ENCODE data around the gene MYO9A.
A peak's percentile ranks its signal among the peaks of the same experiment; 100 is the strongest.

Gene MYO9A

GRCh38 chr15:71808311-71809020 is 309.5 kb downstream of the MYO9A start:
- Histone ChIP-seq H3K4me3 (ENCODE audit: insufficient read depth, low read depth, low read length, poor library complexity, severe bottlenecking) (no peak overlapping the region), H3K4me1 (ENCODE audit: control insufficient read depth, insufficient read depth, low read length, poor library complexity, severe bottlenecking) (no peaks in the 10 kb centered on the region), H3K27ac (ENCODE audit: insufficient read depth, low read length, poor library complexity, severe bottlenecking) (no peak overlapping the region), H3K36me3 (ENCODE audit: control insufficient read depth, insufficient read depth, low read length) (no peaks in the 10 kb centered on the region), H3K9me3 (ENCODE audit: control insufficient read depth, low read length) (no peaks in the 10 kb centered on the region), H3K27me3 (replicated peaks; ENCODE audit: control insufficient read depth, insufficient read depth, low read length, poor library complexity, severe bottlenecking) (no peaks in the 10 kb centered on the region)
- DNase-seq, result no peak

- Histone ChIP-seq H3K4me1 (ENCODE audit: control insufficient read depth, insufficient read depth, low read length, poor library complexity, severe bottlenecking) (no peaks in the 10 kb centered on the region), H3K27me3 (replicated peaks; ENCODE audit: control insufficient read depth, insufficient read depth, low read length, poor library complexity, severe bottlenecking) (no peaks in the 10 kb centered on the region), H3K4me3 (ENCODE audit: insufficient read depth, low read depth, low read length, poor library complexity, severe bottlenecking) (no peak overlapping the region), H3K9me3 (ENCODE audit: control insufficient read depth, low read length) (no peaks in the 10 kb centered on the region), H3K27ac (ENCODE audit: insufficient read depth, low read length, poor library complexity, severe bottlenecking) (no peak overlapping the region), H3K36me3 (ENCODE audit: control insufficient read depth, insufficient read depth, low read length) (no peaks in the 10 kb centered on the region)
- no peak for DNase-seq
Observed at GRCh38 chr15:71807691-71808091, 310.3 kb downstream of the MYO9A start.

DNA sequence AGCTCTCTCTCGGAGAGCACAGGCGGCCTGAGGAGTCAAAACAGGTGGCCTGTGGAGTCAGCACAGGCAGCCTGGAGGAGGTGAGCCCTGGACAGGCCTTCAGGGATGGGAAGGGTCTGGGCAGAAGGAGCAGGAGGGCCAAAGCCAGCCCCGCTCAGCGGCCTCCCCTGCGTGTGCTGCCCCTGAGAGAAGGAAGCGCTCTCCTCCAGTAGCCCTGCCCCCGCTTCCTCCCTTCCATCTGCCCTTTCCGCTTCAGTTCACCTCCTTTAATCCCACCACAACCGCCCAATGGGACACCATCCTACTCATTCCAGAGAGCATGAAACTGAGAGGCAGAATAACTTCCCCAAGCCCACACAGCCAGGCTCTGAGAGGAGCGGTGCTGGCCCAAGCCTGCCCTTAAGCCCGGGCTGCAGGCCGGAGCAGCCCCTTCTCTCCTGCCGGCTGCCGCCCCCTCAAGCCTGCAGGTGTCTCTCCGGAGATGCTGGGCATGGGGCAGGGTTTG is 310.8 kb downstream of the MYO9A start:
- DNase-seq, result no peak
- Histone ChIP-seq H3K4me1 (ENCODE audit: control insufficient read depth, insufficient read depth, low read length, poor library complexity, severe bottlenecking) (no peaks in the 10 kb centered on the region), H3K27me3 (replicated peaks; ENCODE audit: control insufficient read depth, insufficient read depth, low read length, poor library complexity, severe bottlenecking) (no peaks in the 10 kb centered on the region), H3K9me3 (ENCODE audit: control insufficient read depth, low read length) (no peaks in the 10 kb centered on the region), H3K36me3 (ENCODE audit: control insufficient read depth, insufficient read depth, low read length) (no peaks in the 10 kb centered on the region), H3K27ac (ENCODE audit: insufficient read depth, low read length, poor library complexity, severe bottlenecking) (no peak overlapping the region), H3K4me3 (ENCODE audit: insufficient read depth, low read depth, low read length, poor library complexity, severe bottlenecking) (no peak overlapping the region)

DNA sequence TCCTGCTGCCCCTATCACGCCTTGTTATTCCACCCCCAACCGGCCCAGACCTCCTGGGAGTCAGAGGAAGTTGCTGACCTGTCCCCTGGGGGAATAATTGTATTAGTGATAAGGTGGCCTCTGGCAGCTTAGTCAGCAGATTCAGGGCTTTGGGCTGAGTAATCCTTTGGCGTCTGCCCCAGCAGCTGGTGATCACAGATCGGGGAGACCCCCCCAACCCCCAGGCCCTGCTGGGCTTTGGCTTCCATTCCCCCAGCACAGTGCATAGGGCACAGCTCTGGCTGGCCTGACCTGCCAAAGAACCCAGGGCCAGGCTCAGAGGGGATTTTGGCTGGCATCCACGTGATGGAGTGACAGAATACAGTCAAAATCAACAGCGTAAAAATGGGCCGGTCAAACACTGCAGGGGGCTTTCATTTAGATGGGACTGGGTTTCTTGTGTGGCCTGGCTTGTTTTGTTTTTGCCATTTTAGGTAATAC is 311.5 kb downstream of the MYO9A start:
- H3K4me1 ChIP-seq (ENCODE audit: control insufficient read depth, insufficient read depth, low read length, poor library complexity, severe bottlenecking), result no peaks in the 10 kb centered on the region
- H3K27ac ChIP-seq (ENCODE audit: insufficient read depth, low read length, poor library complexity, severe bottlenecking), result no peak overlapping the region
- H3K27me3 ChIP-seq (replicated peaks; ENCODE audit: control insufficient read depth, insufficient read depth, low read length, poor library complexity, severe bottlenecking), result no peaks in the 10 kb centered on the region
- no peak overlapping the region for H3K4me3 ChIP-seq (ENCODE audit: insufficient read depth, low read depth, low read length, poor library complexity, severe bottlenecking)
- DNase-seq, result no peak
- H3K36me3 ChIP-seq (ENCODE audit: control insufficient read depth, insufficient read depth, low read length), result no peaks in the 10 kb centered on the region
- no peaks in the 10 kb centered on the region for H3K9me3 ChIP-seq (ENCODE audit: control insufficient read depth, low read length)

DNA sequence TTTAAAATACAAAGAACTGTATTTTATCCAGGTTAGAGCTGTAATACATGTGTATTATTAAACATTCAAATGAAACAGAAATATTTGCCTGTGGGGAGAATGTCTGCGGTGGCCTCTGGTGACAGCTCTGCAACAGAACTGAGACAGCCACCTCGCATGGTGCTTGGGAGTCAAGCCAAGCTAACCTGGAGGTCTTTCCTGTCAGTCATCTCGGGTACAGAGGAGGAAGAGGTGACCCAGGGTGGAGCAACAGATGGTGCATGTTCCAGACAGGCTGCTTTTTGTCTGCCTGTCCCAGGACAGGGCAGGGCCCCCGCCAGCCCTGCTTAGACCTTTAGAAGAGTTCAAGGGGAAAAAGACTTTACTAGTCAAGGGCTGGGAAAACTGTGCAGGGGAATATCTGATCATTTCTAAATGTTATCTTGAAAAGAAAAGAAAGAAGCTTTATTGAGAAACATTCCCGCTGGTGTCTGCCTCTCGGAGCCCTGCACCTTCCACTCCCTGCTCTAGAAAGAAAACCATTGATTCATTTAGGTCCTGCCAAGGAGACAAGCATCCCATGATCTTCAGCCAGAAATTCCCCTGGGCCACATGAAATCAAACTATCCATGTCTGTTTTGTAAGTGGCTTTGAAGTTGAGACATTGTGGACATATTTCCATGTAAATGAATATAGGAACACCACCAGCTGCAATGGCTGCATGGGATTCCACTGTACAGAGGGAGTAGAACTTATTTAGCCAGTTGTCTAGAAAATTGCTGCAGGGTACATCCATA is 313.1 kb downstream of the MYO9A start:
- Histone ChIP-seq H3K36me3 (ENCODE audit: control insufficient read depth, insufficient read depth, low read length) (no peaks in the 10 kb centered on the region), H3K27ac (ENCODE audit: insufficient read depth, low read length, poor library complexity, severe bottlenecking) (no peak overlapping the region), H3K4me1 (ENCODE audit: control insufficient read depth, insufficient read depth, low read length, poor library complexity, severe bottlenecking) (no peaks in the 10 kb centered on the region), H3K27me3 (replicated peaks; ENCODE audit: control insufficient read depth, insufficient read depth, low read length, poor library complexity, severe bottlenecking) (no peaks in the 10 kb centered on the region), H3K4me3 (ENCODE audit: insufficient read depth, low read depth, low read length, poor library complexity, severe bottlenecking) (no peak overlapping the region), H3K9me3 (ENCODE audit: control insufficient read depth, low read length) (no peaks in the 10 kb centered on the region)
- no peak for DNase-seq

DNA sequence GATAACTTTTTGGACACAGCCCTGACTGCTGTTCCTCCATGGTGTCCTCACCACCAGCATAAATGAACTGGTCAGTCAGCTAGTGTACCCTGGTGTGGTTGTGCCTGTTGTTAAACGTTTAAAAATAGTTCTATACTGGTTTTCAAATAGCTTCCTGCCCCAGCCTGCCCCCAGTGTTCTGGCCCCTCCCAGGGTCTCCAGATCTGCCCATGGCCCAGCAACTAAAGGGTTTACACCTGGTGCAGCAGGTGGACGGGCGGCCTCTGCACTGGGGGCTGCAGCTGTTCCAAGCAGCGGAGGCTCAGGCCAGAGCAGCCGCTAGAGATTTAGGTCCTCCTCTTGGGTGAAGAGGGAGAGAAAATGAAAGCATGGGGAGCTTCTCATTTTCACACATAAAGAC is 313.7 kb downstream of the MYO9A start:
- H3K9me3 ChIP-seq (ENCODE audit: control insufficient read depth, low read length), result no peaks in the 10 kb centered on the region
- no peaks in the 10 kb centered on the region for H3K36me3 ChIP-seq (ENCODE audit: control insufficient read depth, insufficient read depth, low read length)
- no peak for DNase-seq
- no peak overlapping the region for H3K4me3 ChIP-seq (ENCODE audit: insufficient read depth, low read depth, low read length, poor library complexity, severe bottlenecking)
- no peaks in the 10 kb centered on the region for H3K4me1 ChIP-seq (ENCODE audit: control insufficient read depth, insufficient read depth, low read length, poor library complexity, severe bottlenecking)
- no peak overlapping the region for H3K27ac ChIP-seq (ENCODE audit: insufficient read depth, low read length, poor library complexity, severe bottlenecking)
- H3K27me3 ChIP-seq (replicated peaks; ENCODE audit: control insufficient read depth, insufficient read depth, low read length, poor library complexity, severe bottlenecking), result no peaks in the 10 kb centered on the region

DNA sequence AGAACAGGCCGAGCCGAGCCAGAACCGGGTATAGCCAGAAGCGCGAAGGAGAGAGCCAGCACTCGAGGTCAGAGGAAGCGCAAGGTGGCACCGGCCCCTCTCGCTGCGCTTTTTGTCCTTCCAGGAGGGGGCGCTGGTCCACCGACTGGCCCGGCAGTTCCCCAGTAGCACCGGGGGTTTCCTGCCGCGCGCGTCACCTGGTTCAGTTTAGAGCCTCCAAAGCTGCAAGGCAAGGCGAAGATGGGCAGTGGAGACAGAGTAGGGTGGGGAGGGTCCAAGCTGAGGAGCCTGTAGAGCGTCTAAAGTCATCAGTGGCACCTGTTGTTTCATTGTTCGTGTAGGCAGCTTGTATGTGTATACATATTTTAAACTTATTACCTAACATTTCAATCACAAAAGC is 315.2 kb downstream of the MYO9A start:
- no peaks in the 10 kb centered on the region for H3K4me1 ChIP-seq (ENCODE audit: control insufficient read depth, insufficient read depth, low read length, poor library complexity, severe bottlenecking)
- no peaks in the 10 kb centered on the region for H3K27me3 ChIP-seq (replicated peaks; ENCODE audit: control insufficient read depth, insufficient read depth, low read length, poor library complexity, severe bottlenecking)
- no peak overlapping the region for H3K4me3 ChIP-seq (ENCODE audit: insufficient read depth, low read depth, low read length, poor library complexity, severe bottlenecking)
- DNase-seq, result peak in 1 of 3 donors; percentile 2
- H3K27ac ChIP-seq (ENCODE audit: insufficient read depth, low read length, poor library complexity, severe bottlenecking), result no peak overlapping the region
- H3K9me3 ChIP-seq (ENCODE audit: control insufficient read depth, low read length), result no peaks in the 10 kb centered on the region
- H3K36me3 ChIP-seq (ENCODE audit: control insufficient read depth, insufficient read depth, low read length), result no peaks in the 10 kb centered on the region

- no peaks in the 10 kb centered on the region for H3K4me1 ChIP-seq (ENCODE audit: control insufficient read depth, insufficient read depth, low read length, poor library complexity, severe bottlenecking)
Observed at GRCh38 chr15:71801935-71802655, 315.9 kb downstream of the MYO9A start.

DNA sequence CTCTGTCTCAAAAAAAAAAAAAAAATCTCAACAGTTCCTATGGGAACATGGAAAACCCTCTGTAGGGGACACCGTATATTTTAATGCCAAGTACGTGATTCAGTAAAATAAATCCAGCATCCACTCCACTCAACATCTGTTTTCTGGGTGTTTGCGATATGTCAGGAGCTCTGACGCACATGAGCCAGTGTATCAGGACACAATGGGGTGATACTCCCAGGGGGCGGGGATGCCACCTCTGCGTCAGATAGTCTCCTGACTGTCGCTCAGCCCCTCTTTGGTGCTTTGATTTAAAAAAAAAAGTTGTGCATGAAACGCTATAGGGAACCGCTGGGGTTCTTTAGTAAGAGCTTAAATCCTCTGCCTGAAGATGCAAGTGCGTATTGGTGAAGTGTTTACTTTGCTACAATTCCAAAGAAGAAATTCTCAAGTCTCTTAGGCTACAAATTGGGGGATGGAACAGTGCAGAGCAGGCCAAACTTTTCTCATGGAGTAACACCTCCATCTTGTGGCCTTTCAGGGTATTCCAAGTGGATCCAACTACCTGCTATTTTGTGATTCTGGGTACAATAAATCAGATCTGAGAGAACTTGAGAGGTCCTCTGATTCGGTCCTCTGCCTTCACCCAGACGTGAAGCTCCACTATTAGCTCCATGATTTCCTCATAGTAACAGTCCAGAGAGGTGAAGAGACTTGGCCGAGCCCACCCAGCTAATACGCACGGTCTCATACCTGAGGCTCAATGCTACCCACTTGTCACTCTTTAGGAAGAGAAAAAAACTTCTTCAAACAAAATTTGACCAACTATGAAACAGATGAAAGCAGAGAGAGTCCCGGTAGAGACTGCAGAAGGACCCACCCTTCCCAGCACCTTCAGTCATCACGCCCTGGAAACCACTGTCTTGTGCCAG is 316.9 kb downstream of the MYO9A start:
- Histone ChIP-seq H3K4me1 (ENCODE audit: control insufficient read depth, insufficient read depth, low read length, poor library complexity, severe bottlenecking) (no peaks in the 10 kb centered on the region), H3K4me3 (ENCODE audit: insufficient read depth, low read depth, low read length, poor library complexity, severe bottlenecking) (no peak overlapping the region), H3K36me3 (ENCODE audit: control insufficient read depth, insufficient read depth, low read length) (no peaks in the 10 kb centered on the region), H3K27ac (ENCODE audit: insufficient read depth, low read length, poor library complexity, severe bottlenecking) (no peak overlapping the region), H3K27me3 (replicated peaks; ENCODE audit: control insufficient read depth, insufficient read depth, low read length, poor library complexity, severe bottlenecking) (no peaks in the 10 kb centered on the region), H3K9me3 (ENCODE audit: control insufficient read depth, low read length) (no peaks in the 10 kb centered on the region)
- DNase-seq, result no peak

More at GRCh38 chr15:71801935-71802655, 315.9 kb downstream of the MYO9A start:
- no peak for DNase-seq
- no peaks in the 10 kb centered on the region for H3K36me3 ChIP-seq (ENCODE audit: control insufficient read depth, insufficient read depth, low read length)
- no peak overlapping the region for H3K4me3 ChIP-seq (ENCODE audit: insufficient read depth, low read depth, low read length, poor library complexity, severe bottlenecking)
- H3K27me3 ChIP-seq (replicated peaks; ENCODE audit: control insufficient read depth, insufficient read depth, low read length, poor library complexity, severe bottlenecking), result no peaks in the 10 kb centered on the region
- no peak overlapping the region for H3K27ac ChIP-seq (ENCODE audit: insufficient read depth, low read length, poor library complexity, severe bottlenecking)
- no peaks in the 10 kb centered on the region for H3K9me3 ChIP-seq (ENCODE audit: control insufficient read depth, low read length)

Measured in effector memory CD4-positive, alpha-beta T cell (primary cell).